Panc1 (cell line): ENCODE data around the gene CHST12. TPM values are rescaled to one million over a fixed set of nuclear protein-coding genes. Genes with fewer than 3 reads are reported as not detected.

Experiments used
- ATAC-seq: fragments of 200-7000 bp; cut with Tn5 transposase; 2 replicates; pipeline ENCODE4 v1.9.1; 2020; ENCODE audit warnings: mild to moderate bottlenecking, moderate library complexity
- BruUV-seq: library from RNA; stranded (reverse); fragments of 400-500 nt; replicated peaks from 2 replicates; lab custom pipeline; 2021; lab: Mats Ljungman, UMichigan
- CTCF ChIA-PET: fragments of 300-600 bp; sonication (Branson Sonifier 250); formaldehyde crosslinking; loops from one replicate; lab custom pipeline; 2022; ENCODE audit warnings: antibody characterized with exemption; lab: Charles Lee
- POLR2A ChIA-PET: fragments of 300-600 bp; sonication (Branson Sonifier 250); formaldehyde crosslinking; loops from one replicate; lab custom pipeline; 2022; ENCODE audit warnings: antibody characterized with exemption; lab: Charles Lee
- DNase-seq: peaks from one replicate; pipeline ENCODE4 v3.0.0-alpha.2; 2010; ENCODE audit warnings: low read depth, low spot score
- H3K27ac ChIP-seq: 2 replicates; pipeline ENCODE4 v1.5.1; 2011; ENCODE audit warnings: mild to moderate bottlenecking, low read length, inconsistent platforms
- H3K27me3 ChIP-seq: fragments of 200-500 bp; sonication (Bioruptor generic); 2 replicates; pipeline ENCODE4 v1.6.0; 2014; ENCODE audit warnings: low read length, inconsistent platforms; ENCODE audit not compliant: control insufficient read depth, insufficient read depth
- H3K36me3 ChIP-seq: fragments of 200-500 bp; sonication (Bioruptor generic); 2 replicates; pipeline ENCODE4 v1.5.1; 2014; ENCODE audit warnings: inconsistent platforms, mild to moderate bottlenecking, low read length, moderate library complexity; ENCODE audit not compliant: control insufficient read depth, insufficient read depth
- H3K4me1 ChIP-seq: 2 replicates; pipeline ENCODE4 v1.5.1; 2011; ENCODE audit warnings: inconsistent platforms, mild to moderate bottlenecking, low read length, moderate library complexity; ENCODE audit not compliant: control insufficient read depth, insufficient read depth
- H3K4me3 ChIP-seq, 2 experiments: 2 replicates each; pipeline ENCODE4 v1.5.1; 2011 to 2012; ENCODE audit warnings: low read depth in 2 of 2, low read length in 2 of 2, mild to moderate bottlenecking in 2 of 2, inconsistent platforms in 1 of 2, moderate library complexity in 1 of 2
- H3K9me3 ChIP-seq: fragments of 200-500 bp; sonication (Bioruptor generic); 2 replicates; pipeline ENCODE4 v1.5.1; 2014; ENCODE audit warnings: low read depth, mild to moderate bottlenecking, inconsistent platforms, low read length, moderate library complexity; ENCODE audit not compliant: control insufficient read depth, insufficient read depth
- CTCF ChIP-seq: fragments of 450-650 bp; IDR thresholded peaks from 2 replicates; pipeline ENCODE4 v1.5.1; 2017; ENCODE audit warnings: mild to moderate bottlenecking
- POLR2AphosphoS5 ChIP-seq: IDR thresholded peaks from 2 replicates; pipeline ENCODE4 v1.6.1; 2012; ENCODE audit warnings: mild to moderate bottlenecking, low read depth, low read length, moderate library complexity
- REST ChIP-seq, 2 experiments: IDR thresholded peaks; 2 replicates each; pipeline ENCODE4 v1.6.1; 2011 to 2012; ENCODE audit warnings: low read depth in 2 of 2, control low read depth in 1 of 2, low read length in 1 of 2, mild to moderate bottlenecking in 1 of 2, moderate library complexity in 1 of 2; ENCODE audit not compliant: insufficient read depth in 1 of 2
- SIN3A ChIP-seq: IDR thresholded peaks from 2 replicates; pipeline ENCODE4 v1.6.1; 2012; ENCODE audit warnings: low read depth, mild to moderate bottlenecking, low read length, moderate library complexity, borderline replicate concordance; ENCODE audit not compliant: insufficient read depth
- TCF7L2 ChIP-seq: IDR thresholded peaks from 2 replicates; pipeline ENCODE4 v1.6.1; 2011; ENCODE audit warnings: mild to moderate bottlenecking, low read depth, low read length, inconsistent platforms
- in situ Hi-C: cut with HindIII; loops from 2 replicates; pipeline ENCODE4 v1.10.0; 2016; ENCODE audit warnings: low sequenced_read_pairs, low pct_unique_long_range_greater_than_20kb
- intact Hi-C: fragments of 100-400 bp; cut with micrococcal nuclease; formaldehyde crosslinking; loops from one replicate; pipeline ENCODE4 v1.10.0; 2022; ENCODE audit not compliant: unreplicated experiment
- total RNA-seq: library from RNA; stranded (reverse); gene quantifications from one replicate; pipeline ENCODE4 v1.2.1, GENCODE V29; 2021; ENCODE audit not compliant: unreplicated experiment

The CHST12 gene
- total RNA-seq, 1 experiment from 2014 or later = 48.3 TPM

GRCh38 chr7:2420216-2420933 is 17.0 kb downstream of the CHST12 start:
- TF ChIP-seq REST (IDR thresholded peaks at IDR 0.05; ENCODE audit: insufficient read depth in 1 of 2, low read depth in 2 of 2, low read length in 1 of 2) (no peak), CTCF (no peak), POLR2AphosphoS5 (no peak), SIN3A (no peak), TCF7L2 (no peak)
- no peaks in the 10 kb centered on the region for H3K36me3 ChIP-seq
- H3K4me3 ChIP-seq = no peak overlapping the region
- DNase-seq (no peak), ATAC-seq (no peak)
- CTCF ChIA-PET = no interaction called here
- POLR2A ChIA-PET = no interaction called here
- in situ Hi-C loops = no loop called here
- no peak overlapping the region for H3K27ac ChIP-seq
- no peaks in the 10 kb centered on the region for H3K27me3 ChIP-seq
- H3K9me3 ChIP-seq = no peaks in the 10 kb centered on the region
- BruUV-seq = no TSS peak
- intact Hi-C loops = no loop called here
- H3K4me1 ChIP-seq = no peaks in the 10 kb centered on the region

- H3K27me3 ChIP-seq = no peaks in the 10 kb centered on the region
- no peak for DNase-seq
- intact Hi-C loops = no loop called here
- no peaks in the 10 kb centered on the region for H3K36me3 ChIP-seq
- POLR2A ChIA-PET = no interaction called here
- no peaks in the 10 kb centered on the region for H3K4me1 ChIP-seq
- TF ChIP-seq REST (IDR thresholded peaks at IDR 0.05; ENCODE audit: insufficient read depth in 1 of 2, low read depth in 2 of 2, low read length in 1 of 2) (no peak), POLR2AphosphoS5 (no peak), SIN3A (no peak), TCF7L2 (no peak), CTCF (no peak)
- in situ Hi-C loops = no loop called here
- ATAC-seq = no peak
- H3K4me3 ChIP-seq = no peak overlapping the region
- no peaks in the 10 kb centered on the region for H3K9me3 ChIP-seq
- H3K27ac ChIP-seq = no peak overlapping the region
- CTCF ChIA-PET = no interaction called here
- BruUV-seq = no TSS peak
These were observed 18.5 kb downstream of the CHST12 start for GRCh38 chr7:2421943-2422310.
